ENCODE results near the gene USP13.

- TF ChIP-seq CTCF (conservative IDR thresholded peaks at IDR 0.05; ENCODE audit: low read depth, low read length) (no peak), EZH2 (IDR thresholded peaks at IDR 0.05; ENCODE audit: low read length, unreplicated experiment) (no peak)
Measured at GRCh38 chr3:179715582-179715981, 62.7 kb downstream of the USP13 start.

Data from PC-3 (cell line).